PC-9 (cell line): ENCODE data around the gene KCNH4. TPM values are rescaled to one million over a fixed set of nuclear protein-coding genes. Genes with fewer than 3 reads are reported as not detected.
"Not testable (repeated sequence)": the region's sequence is repeated elsewhere in the genome, so short reads cannot be mapped to it uniquely, and the experiment has no call there.

Source experiments
- BruUV-seq: library from RNA; stranded (reverse); fragments of 400-500 nt; replicated peaks from 2 replicates; lab custom pipeline; 2021; lab: Mats Ljungman, UMichigan
- CTCF ChIA-PET: fragments of 300-600 bp; sonication (Branson Sonifier 250); formaldehyde crosslinking; loops from one replicate; lab custom pipeline; 2022; ENCODE audit warnings: antibody characterized with exemption; lab: Charles Lee
- POLR2A ChIA-PET: fragments of 300-600 bp; sonication (Branson Sonifier 250); formaldehyde crosslinking; loops from one replicate; lab custom pipeline; 2022; ENCODE audit warnings: antibody characterized with exemption; ENCODE audit not compliant: unreplicated experiment; lab: Charles Lee
- DNase-seq, 2 experiments: peaks; one replicate each; pipeline versions ENCODE4 v3.0.0 to v3.0.0-alpha.2; 2015 to 2022; ENCODE audit warnings: mixed read lengths in 1 of 2
- H2AFZ ChIP-seq: fragments of 200-600 bp; sonication (generic); 2 replicates; pipeline ENCODE4 v1.8.1; 2017; ENCODE audit warnings: antibody characterized with exemption
- H3F3A ChIP-seq: fragments of 200-600 bp; sonication (generic); 2 replicates; pipeline ENCODE4 v1.8.1; 2017; ENCODE audit warnings: antibody characterized with exemption, mild to moderate bottlenecking, low read depth; ENCODE audit not compliant: insufficient read depth
- H3K27ac ChIP-seq: fragments of 200-600 bp; sonication (generic); 2 replicates; pipeline ENCODE4 v1.6.1; 2016; ENCODE audit warnings: mixed run types
- H3K27me3 ChIP-seq: fragments of 200-600 bp; sonication (generic); 2 replicates; pipeline ENCODE4 v1.6.1; 2016; ENCODE audit warnings: low read depth, mixed run types; ENCODE audit not compliant: insufficient read depth
- H3K36me3 ChIP-seq: fragments of 200-600 bp; sonication (generic); 2 replicates; pipeline ENCODE4 v1.6.1; 2016; ENCODE audit warnings: low read depth, mixed run types
- H3K4me1 ChIP-seq: fragments of 200-600 bp; sonication (generic); replicated peaks from 2 replicates; pipeline ENCODE4 v1.6.1; 2016; ENCODE audit warnings: mixed run types; ENCODE audit not compliant: insufficient read depth
- H3K4me2 ChIP-seq: fragments of 200-600 bp; sonication (generic); 2 replicates; pipeline ENCODE4 v1.6.1; 2017; ENCODE audit warnings: mixed run types
- H3K4me3 ChIP-seq: fragments of 200-600 bp; sonication (generic); 2 replicates; pipeline ENCODE4 v1.6.1; 2016; ENCODE audit warnings: mixed run types
- H3K79me2 ChIP-seq: fragments of 200-600 bp; sonication (generic); 2 replicates; pipeline ENCODE4 v1.6.1; 2017; ENCODE audit warnings: low read depth, mixed run types
- H3K9me2 ChIP-seq: fragments of 200-600 bp; sonication (generic); 2 replicates; pipeline ENCODE4 v1.8.1; 2017; ENCODE audit warnings: mild to moderate bottlenecking; ENCODE audit not compliant: insufficient read depth
- H3K9me3 ChIP-seq: fragments of 200-600 bp; sonication (generic); 2 replicates; pipeline ENCODE4 v1.8.1; 2016; ENCODE audit warnings: low read depth; ENCODE audit not compliant: insufficient read depth
- H4K20me1 ChIP-seq: fragments of 200-600 bp; sonication (generic); 2 replicates; pipeline ENCODE4 v1.8.1; 2017; ENCODE audit not compliant: insufficient read depth
- CTCF ChIP-seq: fragments of 200-600 bp; sonication (generic); conservative IDR thresholded peaks from 2 replicates; pipeline ENCODE4 v1.6.1; 2017; ENCODE audit warnings: mixed run types, antibody characterized with exemption, mild to moderate bottlenecking, moderate library complexity
- EZH2 ChIP-seq: fragments of 200-600 bp; sonication (generic); IDR thresholded peaks from 2 replicates; pipeline ENCODE4 v1.8.0; 2017; ENCODE audit warnings: antibody characterized with exemption, low read depth
- intact Hi-C: fragments of 100-400 bp; cut with micrococcal nuclease; formaldehyde crosslinking; loops from one replicate; pipeline ENCODE4 v1.10.0; 2022; ENCODE audit not compliant: unreplicated experiment
- total RNA-seq: library from RNA; stranded (reverse); gene quantifications from 2 replicates; pipeline ENCODE4 v1.2.3, GENCODE V29; 2021

Gene KCNH4
- total RNA-seq, 1 experiment from 2014 or later = not detected

DNA sequence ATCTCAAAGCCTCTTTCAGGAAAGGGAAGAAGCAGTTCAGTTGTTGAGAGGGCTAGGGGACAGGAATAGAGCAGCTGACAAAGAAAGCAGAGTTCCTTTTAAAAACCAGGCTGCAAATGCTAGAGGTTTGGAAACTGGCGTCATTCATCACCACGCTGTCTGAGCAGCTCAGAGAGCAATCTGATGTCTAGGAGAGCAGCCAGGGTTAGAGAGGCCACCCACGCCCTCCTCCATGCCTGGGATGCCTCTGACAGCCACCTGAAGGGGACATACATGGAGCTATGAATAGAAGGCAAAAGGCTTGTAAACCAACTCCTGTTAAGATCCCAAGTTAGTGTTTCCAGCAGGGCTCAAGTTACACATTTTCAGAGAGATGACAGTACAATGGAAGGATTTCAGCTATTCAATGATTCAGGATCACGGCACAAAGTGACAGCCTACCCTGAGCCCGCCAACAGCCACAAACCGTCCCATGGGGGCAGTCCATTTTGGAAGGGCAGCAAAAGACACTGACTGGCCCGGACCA, 38.5 kb downstream of the KCNH4 start:
- Histone ChIP-seq H2AFZ (no peak overlapping the region), H3K4me2 (no peak overlapping the region), H3K27me3 (no peaks in the 10 kb centered on the region), H3F3A (no peaks in the 10 kb centered on the region), H3K9me2 (no peaks in the 10 kb centered on the region), H3K9me3 (no peaks in the 10 kb centered on the region), H3K79me2 (peaks cover 85% of the 10 kb centered on the region), H3K4me1 (no peaks in the 10 kb centered on the region), H4K20me1 (peaks cover 42% of the 10 kb centered on the region), H3K36me3 (no peaks in the 10 kb centered on the region), H3K4me3 (no peak overlapping the region), H3K27ac (no peak overlapping the region)
- CTCF ChIA-PET = no interaction called here
- TF ChIP-seq EZH2 (no peak), CTCF (no peak)
- BruUV-seq = no TSS peak
- POLR2A ChIA-PET = no interaction called here
- no peak for DNase-seq
- intact Hi-C loops = no loop called here

- TF ChIP-seq EZH2 (no peak), CTCF (no peak)
- no TSS peak for BruUV-seq
- peaks cover 33% of the 10 kb centered on the region for H4K20me1 ChIP-seq
- no peak for DNase-seq
- H3K4me3 ChIP-seq = no peak overlapping the region
- no peak overlapping the region for H2AFZ ChIP-seq
- H3K27ac ChIP-seq = no peak overlapping the region
- H3K9me3 ChIP-seq = no peaks in the 10 kb centered on the region
- CTCF ChIA-PET = no interaction called here
- H3K79me2 ChIP-seq = peaks cover 92% of the 10 kb centered on the region
- no peaks in the 10 kb centered on the region for H3K9me2 ChIP-seq
- peaks cover 10% of the 10 kb centered on the region for H3K4me1 ChIP-seq
- intact Hi-C loops = no loop called here
- no peaks in the 10 kb centered on the region for H3K36me3 ChIP-seq
- H3F3A ChIP-seq = peaks cover 9% of the 10 kb centered on the region
- POLR2A ChIA-PET = no interaction called here
- H3K27me3 ChIP-seq = no peaks in the 10 kb centered on the region
- H3K4me2 ChIP-seq = no peak overlapping the region
Measured at GRCh38 chr17:42141382-42141781, 39.6 kb downstream of the KCNH4 start.

DNA sequence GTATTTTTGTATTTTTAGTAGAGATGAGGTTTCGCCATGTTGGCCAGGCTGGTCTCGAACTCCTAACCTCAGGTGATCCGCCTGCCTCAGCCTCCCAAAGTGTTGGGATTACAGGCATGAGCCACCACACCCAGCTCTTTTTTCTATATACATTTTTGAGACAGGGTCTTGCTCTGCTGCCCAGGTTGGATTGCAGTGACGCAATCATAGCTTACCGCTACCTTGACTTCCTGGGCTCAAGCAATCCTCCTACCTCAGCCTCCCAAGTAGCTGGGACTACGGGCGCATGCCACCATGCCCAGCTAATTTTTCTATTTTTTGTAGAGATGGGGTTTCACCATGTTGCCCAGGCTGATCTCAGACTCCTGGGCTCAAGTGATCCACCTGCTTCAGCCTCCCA, 40.3 kb downstream of the KCNH4 start:
- H3K27me3 ChIP-seq, POLR2A ChIA-PET, intact Hi-C loops, CTCF ChIA-PET, H3K9me2 ChIP-seq, H3K4me3 ChIP-seq, H3K36me3 ChIP-seq, H3K4me2 ChIP-seq, H3K27ac ChIP-seq, H2AFZ ChIP-seq, BruUV-seq, DNase-seq, H3K9me3 ChIP-seq: not testable (repeated sequence)
- peaks cover 15% of the 10 kb centered on the region for H3F3A ChIP-seq
- H4K20me1 ChIP-seq = peaks cover 31% of the 10 kb centered on the region
- H3K4me1 ChIP-seq = peaks cover 17% of the 10 kb centered on the region
- H3K79me2 ChIP-seq = peaks cover 89% of the 10 kb centered on the region
